K562 (cell line): ENCODE results near the gene SMC1A. TPM values are rescaled to one million over a fixed set of nuclear protein-coding genes. Genes with fewer than 3 reads are reported as not detected.

Experiments used
- ATAC-seq: fragments of 200-7000 bp; cut with Tn5 transposase; 3 replicates; pipeline ENCODE4 v1.9.1; 2020; ENCODE audit warnings: moderate library complexity
- BruUV-seq: library from RNA; stranded (reverse); fragments of 400-500 nt; replicated peaks from 2 replicates; lab custom pipeline; 2021; lab: Mats Ljungman, UMichigan
- CTCF ChIA-PET: fragments of 300-600 bp; formaldehyde crosslinking; extraction: SDS; loops from one replicate; lab custom pipeline; 2021; ENCODE audit warnings: low intra/inter-chr PET ratio; lab: Yijun Ruan, JAX
- POLR2A ChIA-PET: fragments of 300-600, 350-650 bp; sonication (Branson Sonifier 250); formaldehyde crosslinking; extraction: SDS; loops from one replicate; lab custom pipeline; 2021; ENCODE audit warnings: antibody characterized with exemption, inconsistent platforms; lab: Yijun Ruan, JAX
- DNase-seq, 4 experiments: peaks; one replicate each; pipeline versions ENCODE4 v3.0.0 to v3.0.0-alpha.2; 2011 to 2018; ENCODE audit warnings: low spot score in 3 of 4, mixed read lengths in 3 of 4; ENCODE audit errors: extremely low read depth in 1 of 4
- FAIRE-seq: peaks from 2 replicates; lab custom pipeline; 2011; peaks lifted over from hg19 to GRCh38; lab: Jason Lieb, UNC
- H2AFZ ChIP-seq: 2 replicates; pipeline ENCODE4 v1.6.0; 2011; ENCODE audit warnings: low read depth, low read length, control low read depth, inconsistent platforms
- H3K27ac ChIP-seq: fragments of 200-600 bp; 3 replicates; pipeline ENCODE4 v1.8.0; 2011; ENCODE audit warnings: low read depth, mild to moderate bottlenecking, control low read depth, inconsistent platforms, low read length, moderate library complexity, mixed read lengths; ENCODE audit errors: extremely low read depth
- H3K27me3 ChIP-seq, 2 experiments: fragments of 300-600 bp in 1 of 2; 2 replicates in 1 of 2; 3 replicates in 1 of 2; pipeline versions ENCODE4 v1.6.0 to v1.8.0; 2011; ENCODE audit warnings: inconsistent platforms in 2 of 2, low read length in 2 of 2, mild to moderate bottlenecking in 1 of 2, mixed read lengths in 1 of 2, moderate library complexity in 1 of 2; ENCODE audit not compliant: control insufficient read depth in 2 of 2, insufficient read depth in 2 of 2
- H3K36me3 ChIP-seq: fragments of 300-600 bp; 3 replicates; pipeline ENCODE4 v1.8.0; 2011; ENCODE audit warnings: mild to moderate bottlenecking, low read length, inconsistent platforms; ENCODE audit not compliant: control insufficient read depth, insufficient read depth
- H3K4me1 ChIP-seq, 2 experiments: fragments of 200-600 bp in 1 of 2; replicated peaks in 1 of 2; 2 replicates in 1 of 2; 3 replicates in 1 of 2; pipeline versions ENCODE4 v1.5.1 to v1.8.0; 2011; ENCODE audit warnings: inconsistent platforms in 2 of 2, low read length in 2 of 2, mild to moderate bottlenecking in 1 of 2, mixed read lengths in 1 of 2, moderate library complexity in 1 of 2; ENCODE audit not compliant: control insufficient read depth in 2 of 2, insufficient read depth in 2 of 2
- H3K4me2 ChIP-seq: 2 replicates; pipeline ENCODE4 v1.6.1; 2011; ENCODE audit warnings: low read length, control low read depth, inconsistent platforms, mixed read lengths; ENCODE audit not compliant: insufficient read depth
- H3K4me3 ChIP-seq: fragments of 200-600 bp; sonication (generic), shearing (Covaris generic); 2 replicates; pipeline ENCODE4 v1.5.1; 2016; ENCODE audit warnings: control low read depth, inconsistent platforms
- H3K79me2 ChIP-seq: fragments of 200-600 bp; 3 replicates; pipeline ENCODE4 v1.8.0; 2011; ENCODE audit warnings: low read length, inconsistent platforms; ENCODE audit not compliant: control insufficient read depth, insufficient read depth
- H3K9ac ChIP-seq, 2 experiments: 2 replicates each; pipeline versions ENCODE4 v1.6.0 to v1.6.1; 2011; ENCODE audit warnings: low read depth in 2 of 2, low read length in 2 of 2, control low read depth in 1 of 2, inconsistent platforms in 1 of 2, mild to moderate bottlenecking in 1 of 2, mixed read lengths in 1 of 2; ENCODE audit not compliant: insufficient read depth in 1 of 2
- H3K9me1 ChIP-seq: one replicate; pipeline ENCODE4 v1.6.0; 2011; ENCODE audit warnings: inconsistent platforms, mild to moderate bottlenecking, low read length, moderate library complexity; ENCODE audit not compliant: control insufficient read depth, insufficient read depth
- H3K9me3 ChIP-seq: replicated peaks from 2 replicates; pipeline ENCODE4 v1.5.1; 2011; ENCODE audit warnings: low read depth, low read length, inconsistent platforms; ENCODE audit not compliant: control insufficient read depth, insufficient read depth
- H4K20me1 ChIP-seq: replicated peaks from 2 replicates; pipeline ENCODE4 v1.6.1; 2011; ENCODE audit warnings: low read length, inconsistent platforms, mixed read lengths; ENCODE audit not compliant: control insufficient read depth, insufficient read depth
- CHCHD3 ChIP-seq: fragments of 250-450 bp; sonication (Bioruptor Pico); IDR thresholded peaks from 2 replicates; pipeline ENCODE4 v2.1.2; 2022; ENCODE audit warnings: mild to moderate bottlenecking
- HDAC1 ChIP-seq, 2 experiments: fragments of 450-650 bp; IDR thresholded peaks; 2 replicates each; pipeline ENCODE4 v1.6.1; 2016 to 2017; ENCODE audit warnings: inconsistent platforms in 1 of 2, mild to moderate bottlenecking in 1 of 2, moderate library complexity in 1 of 2
- LEF1 ChIP-seq: fragments of 450-650 bp; IDR thresholded peaks from 2 replicates; pipeline ENCODE4 v1.6.1; 2016; ENCODE audit warnings: mild to moderate bottlenecking
- MEIS2 ChIP-seq: fragments of 450-650 bp; IDR thresholded peaks from 2 replicates; pipeline ENCODE4 v1.6.1; 2014; ENCODE audit warnings: mild to moderate bottlenecking; ENCODE audit not compliant: partially characterized antibody
- NCOA2 ChIP-seq, 2 experiments: fragments of 450-650 bp; IDR thresholded peaks; 2 replicates each; pipeline ENCODE4 v1.6.1; 2018; ENCODE audit warnings: mild to moderate bottlenecking in 2 of 2, moderate library complexity in 1 of 2; ENCODE audit not compliant: partially characterized antibody in 2 of 2
- RERE ChIP-seq: sonication (generic); formaldehyde crosslinking; IDR thresholded peaks from 2 replicates; pipeline ENCODE4 v1.8.0; 2023; ENCODE audit warnings: missing genetic modification reagents, mild to moderate bottlenecking, borderline replicate concordance
- SNRNP70 ChIP-seq: fragments of 200-400 bp; formaldehyde crosslinking; optimal IDR thresholded peaks from 2 replicates; pipeline ENCODE3; 2017; ENCODE audit warnings: low read depth, low read length
- SRF ChIP-seq, 2 experiments: fragments of 250-450, 450-650 bp in 1 of 2; sonication (Bioruptor Pico) in 1 of 2; sonication (generic) in 1 of 2; formaldehyde crosslinking; IDR thresholded peaks; 2 replicates each; pipeline versions ENCODE4 v1.5.0 to v1.5.1; 2020 to 2022; ENCODE audit warnings: mild to moderate bottlenecking in 1 of 2, missing genetic modification reagents in 1 of 2
- TCF7 ChIP-seq: sonication (generic); IDR thresholded peaks from 2 replicates; pipeline ENCODE4 v1.6.1; 2016; ENCODE audit warnings: antibody characterized with exemption, borderline replicate concordance
- THAP12 ChIP-seq: fragments of 250-450 bp; sonication (Bioruptor Pico); IDR thresholded peaks from 2 replicates; pipeline ENCODE4 v1.9.0; 2021; ENCODE audit warnings: mild to moderate bottlenecking, inconsistent platforms
- YBX1 ChIP-seq: fragments of 450-650 bp; IDR thresholded peaks from 2 replicates; pipeline ENCODE4 v1.7.1; 2016; ENCODE audit warnings: mild to moderate bottlenecking
- ZNF175 ChIP-seq: fragments of 200-800 bp; sonication (Bioruptor generic); IDR thresholded peaks from 2 replicates; pipeline ENCODE4 v1.6.1; 2016; ENCODE audit warnings: low read depth, mild to moderate bottlenecking, missing genetic modification characterization, missing compliant biosample characterization
- ZNF253 ChIP-seq: fragments of 250-450 bp; sonication (Bioruptor Pico); conservative IDR thresholded peaks from 2 replicates; pipeline ENCODE4 v1.6.1; 2021; ENCODE audit warnings: mild to moderate bottlenecking
- ZNF280A ChIP-seq: fragments of 450-650 bp; IDR thresholded peaks from 2 replicates; pipeline ENCODE4 v1.6.1; 2018; ENCODE audit warnings: mild to moderate bottlenecking, low read depth; ENCODE audit not compliant: partially characterized antibody
- ZNF583 ChIP-seq: fragments of 250-450 bp; sonication (Bioruptor Pico); IDR thresholded peaks from 2 replicates; pipeline ENCODE4 v1.4.0; 2020
- WGBS: fragments of 100-300 bp; shearing (Covaris generic); methylation state at CpG from one replicate; pipeline ENCODE4 v1.1.6; 2016; ENCODE audit warnings: low coverage, mixed read lengths; ENCODE audit not compliant: insufficient coverage; ENCODE audit errors: missing lambda C conversion rate; 5-methylcytosine and 5-hydroxymethylcytosine counted together
- in situ Hi-C: fragments of 300-500 bp; cut with MboI; formaldehyde crosslinking; loops from 4 replicates; pipeline ENCODE4 v1.15.0; 2018; ENCODE audit warnings: inconsistent platforms, mixed read lengths
- intact Hi-C: fragments of 100-400 bp; cut with micrococcal nuclease; formaldehyde crosslinking; loops from 2 replicates; pipeline ENCODE4 v1.14.2; 2022
- polyA plus RNA-seq, 8 experiments: library from polyadenylated mRNA; depleted of rRNA in 4 of 8; stranded (reverse) in 5 of 8; unstranded in 3 of 8; fragments of >200 nt; fragmentation: Nextera tagmentation in 2 of 8; fragmentation: Illumina TruSeq in 1 of 8; extraction: Ambion mirVana in 2 of 8; extraction: Trizol in 1 of 8; gene quantifications; 2 replicates each; pipeline versions ENCODE4 v1.2.1 to v1.2.3, GENCODE V29; 2011 to 2014; ENCODE audit warnings: inconsistent platforms in 1 of 8, missing spikeins in 1 of 8
- total RNA-seq, 7 experiments: library from RNA; depleted of rRNA in 6 of 7; stranded (reverse); fragments of >200 nt in 6 of 7; fragmentation: Illumina TruSeq in 2 of 7; extraction: Trizol in 2 of 7; gene quantifications; 2 replicates each; pipeline versions ENCODE4 v1.2.1 to v1.2.3, GENCODE V29; 2011 to 2021; ENCODE audit warnings: low replicate concordance in 1 of 7

The SMC1A gene
- total and polyA plus RNA-seq, 9 of the 15 experiments (the other 6 are each of a cell fraction or from before 2014, with no cell fraction given) = 28.5 to 126 (median 71.2) TPM

- Histone ChIP-seq H3K9ac (no peak overlapping the region), H3K79me2 (no peaks in the 10 kb centered on the region), H3K9me3 (no peaks in the 10 kb centered on the region), H3K9me1 (no peaks in the 10 kb centered on the region), H4K20me1 (no peaks in the 10 kb centered on the region), H3K4me1 (no peaks in the 10 kb centered on the region), H3K36me3 (no peaks in the 10 kb centered on the region), H3K27me3 (peaks cover 0 to 21% of the 10 kb centered on the region in 2 experiments; a peak in 4 of 5 replicates), H2AFZ (no peak overlapping the region), H3K4me2 (no peak overlapping the region), H3K4me3 (no peak overlapping the region), H3K27ac (no peak overlapping the region)
- FAIRE-seq (no peak), DNase-seq (peak in 1 of 4 experiments; percentile 6), ATAC-seq (no peak)
- ChIA-PET POLR2A (no interaction called here), CTCF (no interaction called here)
- 3% methylated on average over 3 of the region's 3 CpGs for WGBS
- BruUV-seq = no TSS peak
- in situ Hi-C loops (no loop called here), intact Hi-C loops (no loop called here)
- TF ChIP-seq YBX1 (no peak), ZNF175 (CRISPR knock-in tag) (no peak), HDAC1 (IDR thresholded peaks at IDR 0.05) (no peak), TCF7 (no peak), MEIS2 (no peak), ZNF280A (no peak), THAP12 (no peak), NCOA2 (IDR thresholded peaks at IDR 0.05; ENCODE audit: partially characterized antibody in 2 of 2) (no peak), CHCHD3 (CRISPR knock-in tag) (no peak), SRF (CRISPR knock-in tag; IDR thresholded peaks at IDR 0.05) (no peak), ZNF253 (no peak), ZNF583 (CRISPR knock-in tag) (no peak), RERE (CRISPR knock-in tag) (no peak), SNRNP70 (no peak), LEF1 (no peak)
These were observed 48.9 kb upstream of the SMC1A start for GRCh38 chrX:53471346-53471745.
